22Rv1 (cell line): ENCODE measurements around the gene RRAD.

ENCODE experiments used
- ZFX ChIP-seq: fragments of 450-650 bp; IDR thresholded peaks from 2 replicates; pipeline ENCODE4 v1.6.1; 2017; ENCODE audit warnings: antibody characterized with exemption, borderline replicate concordance
- TF ChIP-seq, protein P1 (sequence below): fragments of 450-650 bp; IDR thresholded peaks from 2 replicates; pipeline ENCODE4 v1.5.1; 2017; ENCODE audit warnings: mild to moderate bottlenecking

DNA sequence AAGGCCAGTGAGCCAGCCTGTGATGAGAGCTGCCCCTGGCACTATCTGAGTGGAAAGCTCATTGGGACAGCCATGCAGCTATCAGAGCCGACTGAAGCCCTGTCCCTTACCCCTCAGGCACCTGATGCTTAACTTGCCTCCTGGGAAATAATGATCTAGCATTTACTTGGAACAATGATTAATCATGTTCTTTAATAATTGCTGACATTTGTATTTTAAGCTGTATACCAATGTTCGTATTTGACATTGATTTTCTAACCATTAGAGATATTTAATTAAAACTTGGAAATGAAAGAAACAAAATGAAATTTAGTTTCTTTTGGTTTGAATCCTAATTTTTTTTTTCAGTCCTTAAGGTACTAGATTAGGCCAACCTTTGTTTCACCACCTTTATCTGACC is 34.5 kb downstream of the RRAD start:
- TF ChIP-seq, protein P1, sequence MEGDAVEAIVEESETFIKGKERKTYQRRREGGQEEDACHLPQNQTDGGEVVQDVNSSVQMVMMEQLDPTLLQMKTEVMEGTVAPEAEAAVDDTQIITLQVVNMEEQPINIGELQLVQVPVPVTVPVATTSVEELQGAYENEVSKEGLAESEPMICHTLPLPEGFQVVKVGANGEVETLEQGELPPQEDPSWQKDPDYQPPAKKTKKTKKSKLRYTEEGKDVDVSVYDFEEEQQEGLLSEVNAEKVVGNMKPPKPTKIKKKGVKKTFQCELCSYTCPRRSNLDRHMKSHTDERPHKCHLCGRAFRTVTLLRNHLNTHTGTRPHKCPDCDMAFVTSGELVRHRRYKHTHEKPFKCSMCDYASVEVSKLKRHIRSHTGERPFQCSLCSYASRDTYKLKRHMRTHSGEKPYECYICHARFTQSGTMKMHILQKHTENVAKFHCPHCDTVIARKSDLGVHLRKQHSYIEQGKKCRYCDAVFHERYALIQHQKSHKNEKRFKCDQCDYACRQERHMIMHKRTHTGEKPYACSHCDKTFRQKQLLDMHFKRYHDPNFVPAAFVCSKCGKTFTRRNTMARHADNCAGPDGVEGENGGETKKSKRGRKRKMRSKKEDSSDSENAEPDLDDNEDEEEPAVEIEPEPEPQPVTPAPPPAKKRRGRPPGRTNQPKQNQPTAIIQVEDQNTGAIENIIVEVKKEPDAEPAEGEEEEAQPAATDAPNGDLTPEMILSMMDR: no peak
- no peak for TF ChIP-seq ZFX
